H9 (cell line): ENCODE measurements around the gene RPP40. TPM values are rescaled to one million over a fixed set of nuclear protein-coding genes. Genes with fewer than 3 reads are reported as not detected.

ENCODE experiments used
- DNase-seq: peaks from one replicate; pipeline ENCODE4 v3.0.0-alpha.2; 2017
- H2AFZ ChIP-seq: one replicate; pipeline ENCODE4 v1.6.1; 2013; ENCODE audit warnings: mild to moderate bottlenecking, low read length, control low read depth, moderate library complexity
- H2AK5ac ChIP-seq: 2 replicates; pipeline ENCODE4 v1.6.1; 2013; ENCODE audit warnings: low read length, control low read depth, mixed read lengths; ENCODE audit not compliant: insufficient read length
- H2BK120ac ChIP-seq: one replicate; pipeline ENCODE4 v1.6.1; 2013; ENCODE audit warnings: low read depth, mild to moderate bottlenecking, low read length, control low read depth, inconsistent platforms; ENCODE audit not compliant: poor library complexity, severe bottlenecking
- H2BK12ac ChIP-seq: 2 replicates; pipeline ENCODE4 v1.6.1; 2013; ENCODE audit warnings: low read length, control low read depth, mixed read lengths, low read depth; ENCODE audit not compliant: insufficient read length
- H2BK15ac ChIP-seq: 2 replicates; pipeline ENCODE4 v1.6.1; 2013; ENCODE audit warnings: low read depth, low read length, control low read depth
- H2BK20ac ChIP-seq: one replicate; pipeline ENCODE4 v1.6.1; 2013; ENCODE audit warnings: low read depth, mild to moderate bottlenecking, low read length, control low read depth, inconsistent platforms; ENCODE audit not compliant: poor library complexity, severe bottlenecking
- H2BK5ac ChIP-seq: 2 replicates; pipeline ENCODE4 v1.6.1; 2013; ENCODE audit warnings: low read length, control low read depth, mixed read lengths; ENCODE audit not compliant: insufficient read length
- H3K14ac ChIP-seq: 2 replicates; pipeline ENCODE4 v1.6.1; 2013; ENCODE audit warnings: low read length, control low read depth; ENCODE audit not compliant: insufficient read depth
- H3K18ac ChIP-seq: 2 replicates; pipeline ENCODE4 v1.6.1; 2013; ENCODE audit warnings: low read depth, mild to moderate bottlenecking, mixed read lengths, low read length, control low read depth; ENCODE audit not compliant: insufficient read length
- H3K23ac ChIP-seq: 2 replicates; pipeline ENCODE4 v1.6.1; 2013; ENCODE audit warnings: low read length, control low read depth, mixed read lengths, low read depth; ENCODE audit not compliant: insufficient read length
- H3K23me2 ChIP-seq: 2 replicates; pipeline ENCODE4 v1.6.1; 2013; ENCODE audit warnings: low read depth, mild to moderate bottlenecking, mixed read lengths, low read length, control low read depth; ENCODE audit not compliant: insufficient read length, poor library complexity, severe bottlenecking
- H3K27ac ChIP-seq: 2 replicates; pipeline ENCODE4 v1.5.1; 2013; ENCODE audit warnings: low read length, control low read depth, mixed read lengths, low read depth; ENCODE audit not compliant: insufficient read length
- H3K27me3 ChIP-seq: 2 replicates; pipeline ENCODE4 v1.6.1; 2013; ENCODE audit warnings: low read length, control low read depth, inconsistent platforms; ENCODE audit not compliant: insufficient read depth
- H3K4ac ChIP-seq: 2 replicates; pipeline ENCODE4 v1.6.1; 2013; ENCODE audit warnings: low read depth, mild to moderate bottlenecking, control low read depth, inconsistent platforms, low read length, moderate library complexity
- H3K4me1 ChIP-seq: 2 replicates; pipeline ENCODE4 v1.6.1; 2013; ENCODE audit warnings: low read length, control low read depth, inconsistent platforms; ENCODE audit not compliant: insufficient read depth
- H3K4me2 ChIP-seq: 2 replicates; pipeline ENCODE4 v1.6.1; 2013; ENCODE audit warnings: low read length, control low read depth, mixed read lengths; ENCODE audit not compliant: insufficient read length, insufficient read depth
- H3K56ac ChIP-seq: 2 replicates; pipeline ENCODE4 v1.6.1; 2013; ENCODE audit warnings: low read depth, mild to moderate bottlenecking, mixed read lengths, low read length, control low read depth; ENCODE audit not compliant: insufficient read length
- H3K79me1 ChIP-seq: 2 replicates; pipeline ENCODE4 v1.6.1; 2013; ENCODE audit warnings: low read depth, mild to moderate bottlenecking, moderate library complexity, low read length, control low read depth, inconsistent platforms; ENCODE audit not compliant: insufficient read depth, poor library complexity, severe bottlenecking
- H3K79me2 ChIP-seq: 2 replicates; pipeline ENCODE4 v1.6.1; 2013; ENCODE audit warnings: low read length, control low read depth, inconsistent platforms; ENCODE audit not compliant: insufficient read depth
- H3K9ac ChIP-seq: 2 replicates; pipeline ENCODE4 v1.6.1; 2013; ENCODE audit warnings: low read length, control low read depth, mixed read lengths; ENCODE audit not compliant: insufficient read length; ENCODE audit errors: extremely low read depth
- H3K9me3 ChIP-seq: one replicate; pipeline ENCODE4 v1.6.1; 2013; ENCODE audit warnings: low read depth, low read length, inconsistent platforms; ENCODE audit not compliant: control insufficient read depth
- H3T11ph ChIP-seq: one replicate; pipeline ENCODE4 v1.6.1; 2013; ENCODE audit warnings: mild to moderate bottlenecking, low read length, control low read depth, inconsistent platforms
- H4K20me1 ChIP-seq: one replicate; pipeline ENCODE4 v1.6.1; 2013; ENCODE audit not compliant: control insufficient read depth, insufficient read length, insufficient read depth
- H4K5ac ChIP-seq: 2 replicates; pipeline ENCODE4 v1.6.1; 2013; ENCODE audit warnings: low read depth, mild to moderate bottlenecking, mixed read lengths, low read length, control low read depth; ENCODE audit not compliant: insufficient read length
- H4K8ac ChIP-seq: replicated peaks from 2 replicates; pipeline ENCODE4 v1.6.1; 2013; ENCODE audit warnings: low read length, control low read depth, mixed read lengths, low read depth; ENCODE audit not compliant: insufficient read length
- H4K91ac ChIP-seq: 2 replicates; pipeline ENCODE4 v1.6.1; 2013; ENCODE audit warnings: low read depth, mild to moderate bottlenecking, moderate library complexity, mixed read lengths, low read length, control low read depth; ENCODE audit not compliant: insufficient read length
- H3K27ac Mint-ChIP-seq, 3 experiments: 2 replicates in 2 of 3; 3 replicates in 1 of 3; pipeline ENCODE4 v1.8.0; 2020 to 2021; ENCODE audit warnings: mixed read lengths in 3 of 3, mild to moderate bottlenecking in 1 of 3, moderate library complexity in 1 of 3
- H3K27me3 Mint-ChIP-seq: 2 replicates; pipeline ENCODE4 v1.8.0; 2021; ENCODE audit warnings: low read depth, mild to moderate bottlenecking, moderate library complexity, mixed read lengths
- H3K36me3 Mint-ChIP-seq, 3 experiments: 2 replicates in 2 of 3; 3 replicates in 1 of 3; pipeline ENCODE4 v1.8.0; 2020 to 2021; ENCODE audit warnings: low read depth in 3 of 3, mixed read lengths in 3 of 3; ENCODE audit not compliant: insufficient read depth in 1 of 3
- H3K4me1 Mint-ChIP-seq, 2 experiments: 2 replicates each; pipeline ENCODE4 v1.8.0; 2020; ENCODE audit warnings: mixed read lengths in 2 of 2
- H3K4me3 Mint-ChIP-seq, 2 experiments: 2 replicates in 1 of 2; 3 replicates in 1 of 2; pipeline ENCODE4 v1.8.0; 2020 to 2021; ENCODE audit warnings: mild to moderate bottlenecking in 2 of 2, mixed read lengths in 2 of 2, moderate library complexity in 1 of 2
- H3K9me3 Mint-ChIP-seq, 2 experiments: 2 replicates in 1 of 2; 3 replicates in 1 of 2; pipeline ENCODE4 v1.8.0; 2020; ENCODE audit warnings: mild to moderate bottlenecking in 2 of 2, mixed read lengths in 2 of 2, moderate library complexity in 1 of 2
- total RNA-seq: library from RNA; stranded (reverse); gene quantifications from 2 replicates; pipeline ENCODE4 v1.2.1, GENCODE V29; 2021
- TF ChIP-seq, protein P1 (sequence below): fragments of 200-600 bp; sonication (generic); conservative IDR thresholded peaks from 3 replicates; pipeline ENCODE4 v1.8.0; 2021; ENCODE audit warnings: antibody characterized with exemption, mild to moderate bottlenecking

The RPP40 gene
- total RNA-seq, 1 experiment from 2014 or later, result 17.8 TPM

DNA sequence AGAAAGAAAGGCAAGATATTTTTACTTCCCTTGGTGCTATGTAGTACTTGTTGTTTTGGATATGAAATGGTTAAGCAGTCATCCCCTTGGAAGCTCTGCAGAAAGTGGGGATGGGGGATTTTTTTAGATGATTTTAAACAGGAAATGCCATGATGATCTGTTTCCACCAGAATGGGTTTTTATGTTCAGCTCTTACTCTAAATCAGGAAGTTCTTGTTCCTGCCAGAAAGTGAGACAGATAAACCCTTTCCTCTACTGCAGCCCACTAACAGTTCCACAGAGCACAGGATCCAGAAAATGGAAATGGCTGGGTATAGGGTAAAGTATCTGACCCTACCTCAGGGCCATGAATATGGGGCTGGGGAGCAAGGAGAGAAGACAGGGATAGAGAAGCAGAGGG is 49.2 kb upstream of the RPP40 start:
- no peaks in the 10 kb centered on the region for H3K79me1 ChIP-seq
- no peak overlapping the region for H3K18ac ChIP-seq
- no peak overlapping the region for H3K23ac ChIP-seq
- no peak overlapping the region for H2BK15ac ChIP-seq
- no peak overlapping the region for H4K5ac ChIP-seq
- no peak overlapping the region for H3K4me2 ChIP-seq
- no peaks in the 10 kb centered on the region for H3K9me3 ChIP-seq
- H3K4me3 Mint-ChIP-seq, result no peak overlapping the region
- peaks cover 17 to 31% of the 10 kb centered on the region in 2 experiments for H3K9me3 Mint-ChIP-seq
- no peak overlapping the region for H3K4ac ChIP-seq
- no peak overlapping the region for H3K27ac Mint-ChIP-seq
- no peaks in the 10 kb centered on the region for H3K79me2 ChIP-seq
- H4K8ac ChIP-seq, result no peak overlapping the region
- no peak overlapping the region for H2BK5ac ChIP-seq
- no peaks in the 10 kb centered on the region for H3K4me1 ChIP-seq
- TF ChIP-seq, protein P1, sequence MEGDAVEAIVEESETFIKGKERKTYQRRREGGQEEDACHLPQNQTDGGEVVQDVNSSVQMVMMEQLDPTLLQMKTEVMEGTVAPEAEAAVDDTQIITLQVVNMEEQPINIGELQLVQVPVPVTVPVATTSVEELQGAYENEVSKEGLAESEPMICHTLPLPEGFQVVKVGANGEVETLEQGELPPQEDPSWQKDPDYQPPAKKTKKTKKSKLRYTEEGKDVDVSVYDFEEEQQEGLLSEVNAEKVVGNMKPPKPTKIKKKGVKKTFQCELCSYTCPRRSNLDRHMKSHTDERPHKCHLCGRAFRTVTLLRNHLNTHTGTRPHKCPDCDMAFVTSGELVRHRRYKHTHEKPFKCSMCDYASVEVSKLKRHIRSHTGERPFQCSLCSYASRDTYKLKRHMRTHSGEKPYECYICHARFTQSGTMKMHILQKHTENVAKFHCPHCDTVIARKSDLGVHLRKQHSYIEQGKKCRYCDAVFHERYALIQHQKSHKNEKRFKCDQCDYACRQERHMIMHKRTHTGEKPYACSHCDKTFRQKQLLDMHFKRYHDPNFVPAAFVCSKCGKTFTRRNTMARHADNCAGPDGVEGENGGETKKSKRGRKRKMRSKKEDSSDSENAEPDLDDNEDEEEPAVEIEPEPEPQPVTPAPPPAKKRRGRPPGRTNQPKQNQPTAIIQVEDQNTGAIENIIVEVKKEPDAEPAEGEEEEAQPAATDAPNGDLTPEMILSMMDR, result no peak
- H3K23me2 ChIP-seq, result no peaks in the 10 kb centered on the region
- peaks cover 7 to 28% (median 7%) of the 10 kb centered on the region in 3 experiments; a peak in 6 of 7 replicates for H3K36me3 Mint-ChIP-seq
- H3K9ac ChIP-seq, result no peak overlapping the region
- H2AFZ ChIP-seq, result no peak overlapping the region
- H4K91ac ChIP-seq, result no peak overlapping the region
- H2BK20ac ChIP-seq, result no peak overlapping the region
- no peak overlapping the region for H3K56ac ChIP-seq
- peaks cover 10% of the 10 kb centered on the region for H3K27me3 Mint-ChIP-seq
- H3T11ph ChIP-seq, result no peak overlapping the region
- no peaks in the 10 kb centered on the region; the same call in 1 of the 2 replicates for H3K27me3 ChIP-seq
- peaks cover 11 to 13% of the 10 kb centered on the region in 2 experiments for H3K4me1 Mint-ChIP-seq
- no peak overlapping the region for H2BK12ac ChIP-seq
- H4K20me1 ChIP-seq, result no peaks in the 10 kb centered on the region
- no peak overlapping the region for H2AK5ac ChIP-seq
- no peak overlapping the region for H2BK120ac ChIP-seq
- H3K27ac ChIP-seq, result no peak overlapping the region
- no peak for DNase-seq
- H3K14ac ChIP-seq, result no peak overlapping the region
